DMS 273 treated with DMSO at 0.1 percent for 48 hours (cell line): ENCODE measurements around the gene CLIC6.
"Not testable (repeated sequence)": the region's sequence is repeated elsewhere in the genome, so short reads cannot be mapped to it uniquely, and the experiment has no call there.

Experiments used
- DNase-seq: peaks from one replicate; lab custom pipeline; 2025; lab: John Stamatoyannopoulos, UW

The CLIC6 gene

GRCh38 chr21:34653522-34653921 lies 15.3 kb upstream of the CLIC6 start:
- no peak for DNase-seq

DNA sequence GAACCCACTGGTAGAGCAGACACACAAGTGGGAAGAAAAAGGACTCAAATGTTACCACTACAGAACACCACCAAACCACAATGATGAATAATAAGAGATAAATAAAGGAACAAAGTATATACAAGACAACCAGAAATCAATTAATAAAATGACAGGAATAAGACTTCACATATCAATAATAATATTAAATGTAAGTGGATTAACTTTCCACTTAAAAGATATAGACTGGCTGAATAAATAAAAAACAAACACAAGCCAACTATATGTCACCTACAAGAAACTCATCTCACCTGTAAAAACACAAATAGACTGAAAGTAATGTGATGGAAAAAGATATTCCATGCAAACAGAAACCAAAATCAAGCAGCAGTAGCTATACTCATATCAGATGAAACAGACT lies 6.9 kb upstream of the CLIC6 start:
- no peak for DNase-seq

DNA sequence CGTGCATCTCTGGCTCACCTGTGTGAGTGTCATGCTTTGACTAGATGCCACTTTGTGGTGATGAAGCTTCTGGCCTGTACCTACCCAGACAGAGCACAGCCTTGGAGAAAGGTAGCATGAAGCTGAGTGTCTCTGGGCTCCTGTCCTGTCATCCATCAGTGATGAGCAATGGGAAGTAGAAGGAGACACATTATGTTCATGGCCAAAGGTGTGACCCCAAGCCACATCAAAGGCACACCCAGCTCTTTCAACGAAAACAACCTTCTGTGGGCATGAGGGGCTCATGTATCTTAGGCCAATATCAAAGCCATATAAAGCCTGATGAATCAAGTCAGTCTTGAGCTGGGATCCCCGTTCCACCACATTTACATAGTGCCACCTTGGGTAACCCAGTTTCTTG lies 1.0 kb upstream of the CLIC6 start:
- no peak for DNase-seq

DNA sequence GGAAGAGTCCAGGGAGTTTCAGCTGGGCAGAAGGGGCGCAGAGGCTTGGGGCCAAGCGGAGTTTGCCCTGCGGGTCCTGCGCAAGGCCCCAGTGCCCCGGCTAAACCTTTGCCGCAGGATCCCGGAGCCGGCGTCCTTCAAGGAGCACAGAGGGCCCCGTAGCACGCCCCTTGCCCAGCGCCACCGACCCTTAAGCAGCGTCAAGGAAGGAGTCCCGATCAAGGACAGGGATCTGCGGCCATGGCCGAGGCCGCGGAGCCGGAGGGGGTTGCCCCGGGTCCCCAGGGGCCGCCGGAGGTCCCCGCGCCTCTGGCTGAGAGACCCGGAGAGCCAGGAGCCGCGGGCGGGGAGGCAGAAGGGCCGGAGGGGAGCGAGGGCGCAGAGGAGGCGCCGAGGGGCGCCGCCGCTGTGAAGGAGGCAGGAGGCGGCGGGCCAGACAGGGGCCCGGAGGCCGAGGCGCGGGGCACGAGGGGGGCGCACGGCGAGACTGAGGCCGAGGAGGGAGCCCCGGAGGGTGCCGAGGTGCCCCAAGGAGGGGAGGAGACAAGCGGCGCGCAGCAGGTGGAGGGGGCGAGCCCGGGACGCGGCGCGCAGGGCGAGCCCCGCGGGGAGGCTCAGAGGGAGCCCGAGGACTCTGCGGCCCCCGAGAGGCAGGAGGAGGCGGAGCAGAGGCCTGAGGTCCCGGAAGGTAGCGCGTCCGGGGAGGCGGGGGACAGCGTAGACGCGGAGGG lies 520 bp downstream of the CLIC6 start:
- DNase-seq, result no peak

GRCh38 chr21:34669880-34670219 lies 1.1 kb downstream of the CLIC6 start:
- not testable (repeated sequence) for DNase-seq

GRCh38 chr21:34670220-34670961 lies 1.6 kb downstream of the CLIC6 start:
- no peak for DNase-seq

DNA sequence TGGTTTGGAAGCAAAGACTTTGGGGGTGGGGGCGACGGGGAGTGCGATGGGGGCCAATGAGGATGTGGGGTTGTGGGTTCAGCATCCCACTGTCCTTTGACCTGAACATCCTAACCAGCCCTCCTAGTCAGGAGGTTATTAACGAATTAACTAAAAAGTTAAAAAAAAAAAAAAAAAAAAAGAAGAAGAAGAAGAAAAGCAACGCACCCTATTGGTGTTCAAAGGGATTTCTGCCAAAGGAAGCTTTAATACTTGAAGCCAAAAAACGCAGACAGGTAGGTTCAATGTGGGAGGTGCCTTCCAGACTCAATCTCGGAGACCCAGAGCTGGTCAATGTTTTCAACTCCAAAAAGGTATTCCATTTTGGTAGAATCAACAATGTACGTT lies 2.2 kb downstream of the CLIC6 start:
- no peak for DNase-seq

GRCh38 chr21:34671462-34671861 lies 2.7 kb downstream of the CLIC6 start:
- DNase-seq, result no peak

DNA sequence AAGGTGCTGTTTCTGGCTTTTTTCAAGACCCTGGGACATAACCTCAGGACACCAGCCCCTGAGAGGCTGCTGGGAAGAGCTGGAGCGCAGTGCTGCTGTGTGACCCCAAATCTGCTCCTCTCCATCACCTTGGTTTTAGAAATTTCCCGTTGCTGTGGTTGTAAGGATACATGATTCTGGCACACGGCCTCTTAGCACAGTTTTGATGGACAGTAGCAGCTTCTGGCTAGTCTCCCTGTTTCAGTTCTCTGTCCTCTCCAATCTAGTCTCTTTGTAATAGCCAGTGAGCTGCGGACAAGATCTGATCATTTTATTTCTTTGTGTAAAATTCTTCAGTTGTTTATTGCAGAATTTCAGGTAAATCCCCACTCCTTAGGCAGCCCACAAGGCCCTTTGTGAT lies 3.1 kb downstream of the CLIC6 start:
- no peak for DNase-seq

DNA sequence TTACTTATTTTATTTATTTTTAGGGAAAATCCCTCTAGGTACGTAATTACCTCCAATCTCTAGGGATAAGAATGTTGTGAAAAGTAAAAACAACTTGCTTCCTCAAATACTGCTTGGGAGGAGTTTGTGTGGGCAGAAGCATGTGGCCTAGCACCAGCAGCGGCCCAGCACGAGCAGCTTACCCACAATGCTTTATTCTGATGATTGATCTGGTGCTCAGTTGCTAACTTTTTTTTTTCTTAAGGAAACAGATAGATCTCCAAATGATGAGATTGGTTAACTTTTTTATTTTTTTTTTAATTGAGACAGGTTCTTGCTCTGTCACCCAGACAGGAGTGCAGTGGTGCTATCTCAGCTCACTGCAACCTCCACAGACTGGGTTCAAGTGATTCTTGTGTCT lies 4.2 kb downstream of the CLIC6 start:
- DNase-seq, result no peak

GRCh38 chr21:34674468-34674867 lies 5.7 kb downstream of the CLIC6 start:
- no peak for DNase-seq

GRCh38 chr21:34675871-34676270 lies 7.1 kb downstream of the CLIC6 start:
- no peak for DNase-seq

DNA sequence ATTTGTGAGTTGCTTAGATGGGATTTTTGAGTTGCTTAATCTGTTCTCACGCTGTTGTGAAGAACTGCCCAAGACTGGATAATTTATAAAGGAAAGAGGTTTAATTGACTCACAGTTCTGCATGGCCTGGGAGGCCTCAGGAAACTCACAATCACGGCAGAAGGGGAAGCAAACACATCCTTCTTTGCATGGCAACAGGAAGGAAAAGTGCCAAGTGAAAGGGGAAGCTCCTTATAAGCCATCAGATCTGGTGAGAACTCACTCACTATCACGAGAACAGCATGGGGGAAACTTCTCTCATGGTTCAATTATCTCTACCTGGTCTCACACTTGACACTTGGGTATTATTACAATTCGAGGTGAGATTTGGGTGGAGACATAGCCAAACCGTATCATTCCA lies 10.3 kb downstream of the CLIC6 start:
- no peak for DNase-seq

DNA sequence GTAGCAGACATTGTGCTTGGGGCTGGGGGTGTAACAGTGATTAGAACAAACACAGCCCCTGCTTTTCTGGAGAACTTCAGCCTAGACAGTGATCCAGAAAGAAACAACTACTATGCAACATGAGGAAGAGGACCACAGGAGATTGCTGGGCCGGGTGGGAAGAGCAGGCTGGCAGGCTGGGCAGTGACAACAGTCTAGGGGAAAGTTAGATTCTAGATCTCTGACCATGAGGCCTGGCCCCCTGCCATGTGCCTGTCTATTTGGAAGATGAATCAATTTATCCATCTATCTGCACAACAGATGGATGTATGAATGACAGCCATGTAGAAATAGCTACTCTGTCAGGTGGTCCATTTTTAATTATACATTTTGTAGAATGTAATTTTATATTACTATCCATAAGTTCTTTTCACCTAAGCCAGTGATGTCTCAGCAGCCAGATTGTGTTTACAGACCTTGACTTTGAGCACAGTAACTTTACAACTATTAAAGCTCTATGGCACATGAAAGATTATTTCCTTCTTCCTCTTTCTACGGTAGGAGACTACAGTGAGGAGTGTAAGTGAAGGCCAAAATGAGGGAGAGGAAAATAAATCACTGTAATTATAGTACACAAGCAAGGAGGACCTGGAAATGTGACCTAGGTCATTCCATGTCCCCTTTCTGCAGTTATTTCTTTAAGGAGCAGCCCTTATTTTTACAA lies 15.5 kb downstream of the CLIC6 start:
- DNase-seq, result no peak

DNA sequence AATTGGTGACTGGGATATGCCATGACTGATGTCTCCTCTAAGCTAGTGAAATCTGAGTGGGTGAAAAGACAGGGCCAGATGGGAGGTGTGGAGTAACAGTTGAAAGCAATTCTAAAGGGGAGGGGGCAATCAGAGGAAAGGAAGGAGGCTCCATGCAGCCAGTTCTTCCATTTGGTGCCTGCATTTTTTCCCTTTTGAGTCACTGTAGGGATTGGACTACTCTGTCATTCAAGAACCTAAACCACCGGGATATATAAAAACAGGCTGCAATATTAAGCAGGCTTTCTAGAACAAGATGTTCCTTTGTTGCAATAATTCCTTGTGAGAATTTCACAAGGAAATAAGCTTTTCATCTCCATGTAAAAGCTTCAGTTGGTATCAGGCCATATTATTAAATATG lies 18.3 kb downstream of the CLIC6 start:
- DNase-seq, result no peak

DNA sequence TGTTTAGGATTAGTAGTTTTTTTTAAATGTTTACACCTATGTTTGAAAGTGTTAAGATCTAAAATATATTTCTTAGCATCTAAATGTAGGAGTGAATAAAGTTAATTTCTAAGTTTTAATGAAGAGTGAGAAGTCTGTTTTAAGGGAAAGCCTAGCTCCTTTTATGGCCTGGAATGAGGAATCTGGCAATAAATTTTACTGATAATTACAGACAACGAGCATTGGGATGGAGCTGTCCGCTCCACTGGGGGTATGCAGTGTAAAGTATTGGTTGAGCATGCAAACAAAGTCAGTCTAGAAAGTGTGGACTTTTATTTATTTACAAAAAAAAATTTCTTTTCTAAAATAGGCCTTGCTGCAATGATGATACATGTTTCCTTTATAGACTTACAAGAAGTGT lies 19.0 kb downstream of the CLIC6 start:
- no peak for DNase-seq

GRCh38 chr21:34688145-34688544 lies 19.4 kb downstream of the CLIC6 start:
- no peak for DNase-seq

DNA sequence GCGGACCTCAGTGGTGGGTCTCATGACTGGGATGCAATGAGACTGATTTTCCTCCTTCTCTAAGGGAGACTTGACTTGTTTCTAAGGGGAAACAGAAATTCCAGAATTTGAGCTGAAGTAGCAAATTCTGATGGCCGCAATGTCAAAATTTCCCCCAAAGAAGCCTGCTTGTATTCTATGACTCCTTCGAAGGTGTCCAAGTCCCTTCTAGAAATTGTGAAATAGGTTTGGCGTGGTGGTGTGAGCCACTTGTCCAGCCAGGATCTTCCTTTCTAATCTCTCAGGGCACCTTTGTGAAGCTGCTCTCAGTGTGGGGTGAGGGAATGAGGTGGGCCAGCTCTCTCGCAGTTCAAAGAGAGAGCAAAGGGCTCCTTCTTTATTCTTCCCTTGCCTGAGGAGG lies 19.9 kb downstream of the CLIC6 start:
- no peak for DNase-seq

DNA sequence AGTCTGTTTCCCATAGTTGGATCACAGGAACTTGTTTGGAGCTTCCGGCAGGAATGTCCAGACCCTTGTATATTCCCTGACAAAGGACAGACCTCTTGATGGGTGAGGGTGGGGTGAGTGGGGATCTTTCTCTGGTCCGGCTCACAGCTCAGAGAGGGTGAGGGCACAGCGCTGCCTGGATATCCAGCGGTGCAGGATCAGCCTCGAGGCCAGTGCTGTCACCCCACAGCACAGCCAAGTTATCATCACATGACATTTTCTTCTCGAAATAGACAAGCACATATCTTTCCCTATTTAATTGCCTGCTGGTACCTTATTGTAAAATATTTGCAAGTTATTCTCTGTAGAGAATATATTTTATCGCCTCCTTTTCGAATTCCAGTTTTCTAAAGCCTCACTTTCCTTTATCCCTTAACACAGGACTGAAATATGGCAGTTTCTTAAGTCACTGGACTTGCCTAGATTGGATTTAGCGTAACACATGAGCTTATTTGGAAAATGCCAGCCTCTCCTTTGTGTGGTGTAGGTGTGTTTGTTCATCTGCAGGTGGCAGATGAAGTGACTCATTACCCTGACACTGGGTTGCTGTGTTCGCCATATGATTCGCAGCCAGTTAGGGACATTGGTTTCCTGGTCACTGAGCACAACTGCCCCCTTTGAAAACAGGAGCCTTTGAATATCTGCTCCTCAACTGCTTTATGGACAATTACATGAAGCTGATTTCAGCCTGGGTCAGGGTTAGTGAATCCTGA lies 21.4 kb downstream of the CLIC6 start:
- DNase-seq, result no peak

DNA sequence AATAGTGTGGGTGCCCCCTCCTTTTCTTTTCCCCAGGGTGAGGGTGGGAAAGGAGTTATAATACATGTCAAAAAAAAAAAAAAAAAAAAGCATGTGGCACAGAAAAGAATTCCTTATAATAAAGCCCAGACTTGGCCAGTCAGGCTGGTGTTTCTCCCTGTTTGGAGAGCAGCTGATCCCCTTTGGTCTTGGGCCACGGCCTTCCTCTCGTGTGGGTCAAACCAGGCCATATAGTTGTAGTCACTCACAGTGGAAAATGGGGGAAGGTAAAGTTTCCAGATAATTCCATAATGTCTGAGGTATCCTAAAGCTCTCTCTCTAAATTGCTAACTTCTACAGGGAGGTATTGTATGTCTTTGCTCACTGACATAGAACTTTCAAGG lies 22.0 kb downstream of the CLIC6 start:
- no peak for DNase-seq

DNA sequence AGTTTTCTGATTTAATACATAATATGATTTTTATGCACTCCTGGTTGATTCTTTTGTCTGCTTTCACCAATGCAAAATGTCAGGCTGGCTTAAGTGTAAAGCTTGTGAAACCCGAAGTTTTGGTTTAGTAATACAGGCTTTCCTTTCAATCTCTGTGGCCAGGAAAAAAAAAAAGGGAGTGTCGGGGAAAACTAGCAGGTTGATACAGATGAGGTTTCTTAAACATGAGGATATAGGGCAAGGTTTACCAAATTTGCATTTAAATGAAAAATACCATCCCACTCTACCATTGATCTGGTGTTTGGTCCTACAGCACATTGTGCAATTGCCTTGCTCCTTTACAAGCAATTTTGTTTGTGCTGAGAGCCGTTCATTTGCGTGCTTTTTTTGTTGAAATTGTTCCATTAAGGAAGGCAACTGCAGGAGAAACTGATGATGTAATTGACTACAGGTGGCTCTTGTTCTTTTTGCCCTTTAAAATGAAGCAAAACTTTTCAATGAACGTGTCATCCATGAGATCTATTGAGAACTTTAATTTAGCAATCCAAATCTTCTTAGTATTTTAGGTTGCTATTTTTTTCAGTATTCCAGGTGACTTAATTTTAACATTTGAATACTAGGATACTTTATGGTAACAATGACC lies 22.7 kb downstream of the CLIC6 start:
- DNase-seq, result no peak

- no peak for DNase-seq
These were observed 23.7 kb downstream of the CLIC6 start for GRCh38 chr21:34692458-34693020.
